HG02678 (cell line): ENCODE measurements around the gene LRRTM4.

ENCODE experiments used
- ATAC-seq: cut with Tn5 transposase; IDR thresholded peaks from one replicate; pipeline ENCODE4 v1.9.1; 2021; ENCODE audit warnings: mild to moderate bottlenecking, moderate library complexity; ENCODE audit not compliant: unreplicated experiment

LRRTM4 gene

DNA sequence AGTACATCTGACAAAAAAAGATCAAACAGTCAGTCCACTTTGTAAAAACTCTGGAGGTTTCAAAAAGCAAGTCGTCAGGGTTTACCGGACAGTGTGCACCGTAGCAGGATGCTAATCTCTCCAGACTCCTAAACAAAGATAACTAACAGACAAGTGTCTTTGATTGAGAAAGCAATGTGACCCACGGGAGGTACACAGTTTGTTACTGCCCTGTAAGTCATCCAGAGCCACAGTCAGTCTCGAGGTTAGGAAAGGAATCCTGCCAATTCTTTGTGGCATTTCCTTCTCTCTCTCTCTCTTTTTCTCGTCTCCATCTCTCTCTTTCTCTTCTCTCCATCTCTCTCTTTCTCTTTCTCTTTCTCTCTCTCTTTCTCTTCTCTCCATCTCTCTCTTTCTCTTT, 42.8 kb downstream of the LRRTM4 start:
- no peak for ATAC-seq

- no peak for ATAC-seq
Observed at GRCh38 chr2:77470096-77470495, 52.1 kb downstream of the LRRTM4 start.

- no peak for ATAC-seq
Observed at GRCh38 chr2:77469106-77469505, 53.1 kb downstream of the LRRTM4 start.

DNA sequence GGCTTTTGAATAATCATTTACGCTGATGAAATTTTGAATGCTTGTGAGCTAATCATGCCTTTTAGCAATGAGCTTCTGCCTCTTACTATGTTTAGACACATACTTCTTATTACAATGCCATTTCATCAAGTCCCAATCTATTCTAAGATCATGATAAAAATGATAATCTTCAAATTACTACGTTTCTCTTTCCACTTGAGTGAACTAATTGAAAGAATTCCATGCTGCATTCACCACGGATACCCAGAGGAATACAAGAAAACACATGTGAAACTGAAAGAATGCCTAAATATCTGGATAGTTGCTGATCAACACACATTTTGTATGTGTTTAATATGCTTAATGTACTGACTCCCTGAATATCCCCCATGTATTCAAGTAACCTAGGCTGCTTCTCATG, 62.3 kb downstream of the LRRTM4 start:
- ATAC-seq = no peak

DNA sequence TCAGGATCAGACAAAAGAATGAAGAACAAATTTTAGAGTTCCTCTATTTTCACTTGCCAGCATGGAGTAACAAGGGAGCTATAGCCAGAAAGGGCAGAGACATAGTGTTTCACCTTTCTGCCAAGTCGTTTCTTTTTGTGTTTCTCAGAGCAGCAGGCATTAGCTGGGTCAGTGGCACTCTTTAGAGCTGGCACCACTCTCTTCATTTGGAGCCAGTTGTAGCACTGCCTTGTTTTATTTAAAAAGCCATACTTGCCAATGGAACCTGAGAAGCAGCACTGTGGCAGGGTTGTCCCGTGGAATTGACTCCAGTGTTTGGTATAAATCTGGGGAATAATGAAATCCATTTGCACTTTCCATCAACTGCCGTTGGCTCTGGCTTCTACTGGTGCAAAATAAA, 64.0 kb downstream of the LRRTM4 start:
- ATAC-seq = no peak

DNA sequence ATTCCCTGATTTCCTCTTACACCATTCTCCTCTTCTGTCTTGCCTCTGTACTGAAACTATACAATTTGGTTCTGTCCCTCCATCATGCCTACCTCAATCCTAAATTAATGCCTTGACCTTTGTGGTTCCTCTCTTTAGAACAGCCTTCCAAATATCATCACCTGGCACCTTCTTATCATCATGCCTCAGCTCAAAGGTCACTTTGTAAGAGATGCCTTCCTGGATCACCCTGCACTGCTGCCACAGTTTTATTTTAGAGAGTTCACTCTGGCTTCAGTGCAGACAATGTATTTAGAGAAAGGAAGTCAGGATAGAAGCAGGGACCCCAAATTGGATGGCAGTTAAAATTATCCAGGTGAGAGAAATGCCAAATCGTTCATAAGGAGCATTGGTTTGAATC, 64.5 kb downstream of the LRRTM4 start:
- no peak for ATAC-seq

DNA sequence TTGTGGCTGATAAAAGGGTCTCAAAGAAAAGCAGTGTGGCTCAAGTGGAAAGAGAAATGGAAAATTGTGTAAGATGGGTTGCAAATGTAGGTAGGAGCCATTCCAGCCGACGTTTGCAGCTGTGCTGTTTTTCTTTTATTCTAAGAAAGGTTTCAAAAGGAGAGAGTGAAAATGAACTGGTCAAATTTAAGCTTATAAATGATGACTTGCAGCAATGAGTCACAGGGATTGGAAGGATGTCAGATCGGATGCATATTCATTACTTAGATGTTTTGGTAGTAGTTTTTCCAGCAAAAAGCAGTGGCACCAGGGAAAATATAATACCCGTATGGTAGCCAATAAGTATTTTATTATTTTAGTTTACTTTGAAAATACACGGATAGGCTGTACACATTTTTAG, 79.1 kb downstream of the LRRTM4 start:
- ATAC-seq = no peak

DNA sequence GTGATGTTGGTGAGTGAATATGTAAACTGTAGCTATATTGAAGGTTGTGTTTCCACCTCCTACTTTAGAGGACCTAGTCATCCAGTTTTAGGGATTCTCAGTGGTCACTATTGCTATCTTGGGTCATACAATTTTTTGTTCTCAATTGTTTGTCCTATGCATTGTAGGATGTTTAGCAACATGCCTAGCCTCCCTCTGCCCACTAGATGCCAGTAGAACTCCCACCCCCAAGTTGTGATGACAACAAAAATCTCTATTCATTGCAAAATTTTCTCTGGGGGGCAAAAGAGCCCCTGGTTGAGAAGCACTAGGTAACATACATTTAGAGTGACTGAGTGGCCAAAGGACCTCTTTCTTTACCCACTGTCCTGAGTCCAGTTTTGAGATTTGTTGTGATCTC, 87.3 kb downstream of the LRRTM4 start:
- no peak for ATAC-seq

GRCh38 chr2:77428946-77429345, 93.2 kb downstream of the LRRTM4 start:
- no peak for ATAC-seq

- no peak for ATAC-seq
Observed at GRCh38 chr2:77421971-77422370, 100.2 kb downstream of the LRRTM4 start.

DNA sequence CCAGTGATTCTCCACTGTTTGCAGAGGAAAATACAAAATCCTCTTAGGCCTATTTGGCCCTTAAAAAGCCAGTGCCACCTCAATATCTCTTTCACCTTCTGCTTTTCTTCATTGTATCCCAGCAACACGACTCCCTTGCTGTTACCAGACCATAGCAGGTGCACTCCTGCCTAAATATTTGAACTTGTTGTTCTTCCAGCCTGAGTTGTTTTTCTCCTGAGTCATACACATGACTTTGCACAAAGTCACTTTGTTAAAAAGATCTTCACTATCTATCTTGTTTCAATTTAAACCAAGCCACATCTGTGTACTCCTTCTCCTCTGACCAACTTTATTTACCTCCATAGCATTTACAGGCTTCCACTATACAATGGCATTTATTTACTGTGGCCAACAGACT, 103.6 kb downstream of the LRRTM4 start:
- ATAC-seq = no peak

- ATAC-seq = no peak
Observed at GRCh38 chr2:77404189-77404588, 118.0 kb downstream of the LRRTM4 start.

GRCh38 chr2:77398970-77399600, 123.1 kb downstream of the LRRTM4 start:
- ATAC-seq = no peak

DNA sequence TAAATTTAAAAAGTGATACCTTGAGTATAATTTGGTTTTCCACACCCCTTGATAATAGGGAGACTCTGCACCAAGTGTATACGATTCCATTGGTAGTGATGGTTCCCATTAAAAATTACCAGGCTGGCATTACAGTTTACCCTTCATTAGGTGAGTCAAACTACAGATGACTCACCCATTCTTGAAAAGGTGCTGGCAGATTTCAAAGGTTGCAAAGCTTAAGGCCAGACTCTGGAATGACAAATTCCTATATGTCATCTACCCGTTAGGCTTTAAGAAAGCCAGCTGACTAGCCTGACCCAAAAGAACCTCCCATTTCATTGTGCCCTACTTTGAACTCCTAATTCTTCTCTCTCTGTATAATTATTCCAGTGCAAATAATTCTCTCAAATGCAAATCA, 124.4 kb downstream of the LRRTM4 start:
- ATAC-seq = no peak

GRCh38 chr2:77395011-77395410, 127.2 kb downstream of the LRRTM4 start:
- no peak for ATAC-seq

GRCh38 chr2:77391119-77391518, 131.1 kb downstream of the LRRTM4 start:
- no peak for ATAC-seq

DNA sequence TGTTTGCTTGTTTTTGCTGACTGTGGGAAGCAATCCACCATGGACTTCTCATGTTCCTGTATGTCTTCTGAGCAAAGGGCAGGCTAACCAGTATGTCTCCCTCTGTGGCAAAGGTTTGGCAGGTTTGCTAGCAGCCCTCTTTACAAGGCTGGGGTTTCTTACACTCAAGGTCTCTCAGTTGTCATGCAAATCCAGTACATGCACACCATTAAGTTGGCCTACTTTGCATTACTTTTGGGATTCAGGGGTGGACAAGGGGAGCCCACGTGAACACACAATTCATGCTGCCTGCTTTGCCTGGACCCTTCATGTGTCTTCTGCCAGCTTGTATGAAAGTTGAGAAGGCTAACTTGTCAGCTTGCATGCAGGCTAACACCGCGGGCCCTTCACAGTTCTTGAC, 134.9 kb downstream of the LRRTM4 start:
- ATAC-seq = no peak

- no peak for ATAC-seq
Observed at GRCh38 chr2:77372636-77373035, 149.5 kb downstream of the LRRTM4 start.

- no peak for ATAC-seq
Observed at GRCh38 chr2:77370511-77370910, 151.7 kb downstream of the LRRTM4 start.

- ATAC-seq = no peak
Observed at GRCh38 chr2:77363277-77363676, 158.9 kb downstream of the LRRTM4 start.

DNA sequence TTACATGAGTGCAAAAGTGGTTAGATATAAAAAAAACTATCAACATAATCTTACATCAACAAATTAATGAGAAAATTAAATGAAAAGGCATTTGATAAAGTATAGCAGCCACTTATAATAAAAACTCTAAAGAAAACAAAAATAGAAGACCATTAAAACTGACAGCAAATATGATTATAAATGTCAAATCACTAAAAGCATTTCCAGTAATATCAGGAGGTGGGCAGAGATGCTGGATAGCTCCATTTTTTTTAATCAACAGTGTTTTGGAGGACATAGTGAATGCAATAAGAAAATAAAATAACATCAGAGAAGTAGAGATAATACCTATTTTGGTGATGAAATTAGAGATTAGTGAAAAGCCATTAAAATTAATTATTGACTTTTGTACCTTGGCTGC, 173.4 kb downstream of the LRRTM4 start:
- ATAC-seq = no peak

GRCh38 chr2:77336013-77336412, 186.2 kb downstream of the LRRTM4 start:
- no peak for ATAC-seq

DNA sequence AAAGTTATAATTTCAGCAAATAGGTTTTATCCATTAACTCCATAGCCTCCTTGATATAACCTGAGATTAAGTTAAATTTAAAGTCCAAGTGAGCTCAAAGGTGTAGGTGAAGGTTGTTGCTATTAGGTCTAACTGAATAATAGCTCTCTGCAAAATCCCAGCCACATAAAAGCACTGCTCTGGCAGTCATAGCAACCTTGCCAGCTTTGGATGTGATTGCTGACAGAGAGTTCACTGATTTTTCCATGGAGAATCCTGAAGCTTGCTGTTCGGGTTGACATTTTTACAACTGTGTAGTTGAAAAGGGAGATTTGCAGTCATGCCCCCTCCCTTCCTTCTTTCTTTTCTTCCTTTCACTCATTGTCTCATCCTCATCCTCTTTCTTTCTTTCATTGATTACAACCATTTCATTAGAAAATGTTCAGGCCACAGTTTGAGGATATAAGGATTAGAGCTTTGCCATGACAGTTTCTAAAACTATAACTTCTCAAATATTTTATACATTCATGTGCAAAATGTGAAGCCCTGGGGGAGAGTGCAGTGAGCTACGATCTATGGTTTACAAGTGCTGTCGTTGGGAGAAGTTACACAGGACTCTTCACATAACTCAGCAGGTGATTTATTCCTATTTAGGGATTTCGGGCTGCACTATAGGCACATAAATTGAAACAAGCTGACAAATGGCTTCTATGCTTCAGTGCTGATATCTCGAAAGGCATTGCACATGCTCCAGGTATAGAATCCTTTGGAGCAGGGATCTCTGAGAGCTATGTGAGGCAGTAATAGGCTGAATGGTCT, 193.8 kb downstream of the LRRTM4 start:
- no peak for ATAC-seq
